ENCODE data around the gene CLCF1.
"Not testable (repeated sequence)": the region's sequence is repeated elsewhere in the genome, so short reads cannot be mapped to it uniquely, and the experiment has no call there.

The CLCF1 gene

GRCh38 chr11:67402192-67402839, 28.9 kb upstream of the CLCF1 start:
- Histone ChIP-seq H3K4me1 (ENCODE audit: control insufficient read depth in 1 of 2, insufficient read depth in 2 of 2, low read length in 2 of 2) (peaks cover 14 to 66% of the 10 kb centered on the region in 2 donors), H3K4me3 (ENCODE audit: low read depth in 1 of 2, low read length in 2 of 2) (peak overlapping the region; percentile 70 to 83), H3K9ac (ENCODE audit: low read depth in 1 of 2, low read length in 2 of 2) (peak overlapping the region; percentile 80 to 91), H3K27ac (ENCODE audit: low read depth, low read length) (peak overlapping the region; percentile 95), H3K36me3 (ENCODE audit: control insufficient read depth in 1 of 2, insufficient read depth in 2 of 2, low read length in 2 of 2) (peaks cover 21 to 23% of the 10 kb centered on the region in 2 donors)
- not testable (repeated sequence) for H3K27me3 ChIP-seq (ENCODE audit: control insufficient read depth in 1 of 2, insufficient read depth in 2 of 2, low read length in 2 of 2); H3K9me3 ChIP-seq (ENCODE audit: control insufficient read depth in 1 of 2, low read length in 2 of 2)

- peak within 1 kb of the TSS; percentile 85 to 87 for H3K4me3 ChIP-seq (ENCODE audit: low read depth in 1 of 2, low read length in 2 of 2)
- H3K27ac ChIP-seq (ENCODE audit: low read depth, low read length) = peak within 1 kb of the TSS; percentile 95
- H3K9me3 ChIP-seq (ENCODE audit: control insufficient read depth in 1 of 2, low read length in 2 of 2) = no peaks in the 10 kb centered on the region
- H3K9ac ChIP-seq (ENCODE audit: low read depth in 1 of 2, low read length in 2 of 2) = peak within 1 kb of the TSS; percentile 90 to 91
- H3K27me3 ChIP-seq (ENCODE audit: control insufficient read depth in 1 of 2, insufficient read depth in 2 of 2, low read length in 2 of 2) = no peaks in the 10 kb centered on the region
- H3K4me1 ChIP-seq (ENCODE audit: control insufficient read depth in 1 of 2, insufficient read depth in 2 of 2, low read length in 2 of 2) = peaks cover 14 to 61% of the 10 kb centered on the region in 2 donors
- peaks cover 25 to 27% of the 10 kb centered on the region in 2 donors for H3K36me3 ChIP-seq (ENCODE audit: control insufficient read depth in 1 of 2, insufficient read depth in 2 of 2, low read length in 2 of 2)
Measured at GRCh38 chr11:67401495-67402191, 28.2 kb upstream of the CLCF1 start, which contains the start of gene PPP1CA. Gene PPP1CA (minus strand): TSS chr11:67401858. CDS start chr11:67401782, 76 bp downstream.

- H3K36me3 ChIP-seq (ENCODE audit: control insufficient read depth in 1 of 2, insufficient read depth in 2 of 2, low read length in 2 of 2) = peaks cover 25 to 32% of the 10 kb centered on the region in 2 donors
- H3K9ac ChIP-seq (ENCODE audit: low read depth in 1 of 2, low read length in 2 of 2) = peak overlapping the region; percentile 90 to 91
- H3K9me3 ChIP-seq (ENCODE audit: control insufficient read depth in 1 of 2, low read length in 2 of 2) = no peaks in the 10 kb centered on the region
- peaks cover 14 to 56% of the 10 kb centered on the region in 2 donors for H3K4me1 ChIP-seq (ENCODE audit: control insufficient read depth in 1 of 2, insufficient read depth in 2 of 2, low read length in 2 of 2)
- H3K4me3 ChIP-seq (ENCODE audit: low read depth in 1 of 2, low read length in 2 of 2) = peak overlapping the region; percentile 85 to 87
- H3K27ac ChIP-seq (ENCODE audit: low read depth, low read length) = peak overlapping the region; percentile 89
- H3K27me3 ChIP-seq (ENCODE audit: control insufficient read depth in 1 of 2, insufficient read depth in 2 of 2, low read length in 2 of 2) = no peaks in the 10 kb centered on the region
Measured at GRCh38 chr11:67400942-67401494, 27.6 kb upstream of the CLCF1 start.

GRCh38 chr11:67400251-67400941, 27.0 kb upstream of the CLCF1 start:
- Histone ChIP-seq H3K36me3 (ENCODE audit: control insufficient read depth in 1 of 2, insufficient read depth in 2 of 2, low read length in 2 of 2) (peaks cover 25 to 38% of the 10 kb centered on the region in 2 donors), H3K4me1 (ENCODE audit: control insufficient read depth in 1 of 2, insufficient read depth in 2 of 2, low read length in 2 of 2) (peaks cover 14 to 51% of the 10 kb centered on the region in 2 donors), H3K9me3 (ENCODE audit: control insufficient read depth in 1 of 2, low read length in 2 of 2) (no peaks in the 10 kb centered on the region), H3K27ac (ENCODE audit: low read depth, low read length) (peak overlapping the region; percentile 89), H3K9ac (ENCODE audit: low read depth in 1 of 2, low read length in 2 of 2) (peak overlapping the region; percentile 90 to 91), H3K4me3 (ENCODE audit: low read depth in 1 of 2, low read length in 2 of 2) (peak overlapping the region; percentile 85 to 87), H3K27me3 (ENCODE audit: control insufficient read depth in 1 of 2, insufficient read depth in 2 of 2, low read length in 2 of 2) (no peaks in the 10 kb centered on the region)

DNA sequence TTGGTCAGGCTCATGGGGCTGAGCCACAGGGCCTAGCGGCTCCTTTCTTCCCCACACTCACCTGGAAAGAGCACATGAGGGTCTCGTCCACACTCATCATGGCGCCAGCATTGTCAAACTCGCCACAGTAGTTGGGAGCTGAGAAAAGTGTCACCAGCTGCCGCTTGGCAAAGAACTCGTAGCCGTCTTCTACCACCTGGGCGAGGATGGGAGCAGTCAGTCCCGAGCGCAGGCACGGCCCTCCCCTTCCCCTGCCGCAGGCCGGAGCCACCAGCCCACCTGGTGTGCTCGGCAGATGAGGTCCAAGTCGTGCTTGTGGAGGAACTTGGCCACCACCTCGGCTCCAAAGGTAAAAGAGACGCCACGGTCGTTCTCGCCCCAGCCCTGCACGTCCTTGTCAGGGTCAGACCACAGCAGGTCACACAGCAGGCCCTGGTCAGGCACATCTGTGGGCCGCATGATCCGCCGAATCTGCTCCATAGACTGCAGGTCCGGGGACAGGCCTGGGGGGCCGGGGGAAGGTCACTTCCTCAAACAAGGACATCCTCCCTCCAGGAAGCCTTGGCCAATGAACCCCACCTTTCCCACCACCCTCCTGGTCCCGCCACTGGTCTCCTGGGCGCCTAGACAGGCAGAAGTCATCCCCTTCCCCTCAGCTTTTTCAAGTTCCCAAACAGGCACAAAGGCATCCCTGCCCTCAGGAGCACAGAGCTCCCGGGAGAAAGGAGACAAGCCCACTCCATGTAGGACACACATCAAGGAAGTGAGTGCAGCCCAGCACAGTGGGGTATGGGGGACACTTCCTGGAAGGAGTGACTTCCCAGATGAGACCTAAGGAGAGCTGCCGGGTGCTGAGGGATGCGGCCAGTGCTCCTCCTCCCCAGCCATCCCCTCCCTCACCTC, 25.5 kb upstream of the CLCF1 start:
- Histone ChIP-seq H3K4me1 (ENCODE audit: control insufficient read depth in 1 of 2, insufficient read depth in 2 of 2, low read length in 2 of 2) (peaks cover 14 to 42% of the 10 kb centered on the region in 2 donors), H3K36me3 (ENCODE audit: control insufficient read depth in 1 of 2, insufficient read depth in 2 of 2, low read length in 2 of 2) (peaks cover 25 to 47% of the 10 kb centered on the region in 2 donors), H3K27me3 (ENCODE audit: control insufficient read depth in 1 of 2, insufficient read depth in 2 of 2, low read length in 2 of 2) (no peaks in the 10 kb centered on the region), H3K4me3 (ENCODE audit: low read depth in 1 of 2, low read length in 2 of 2) (no peak overlapping the region), H3K27ac (ENCODE audit: low read depth, low read length) (no peak overlapping the region), H3K9me3 (ENCODE audit: control insufficient read depth in 1 of 2, low read length in 2 of 2) (no peaks in the 10 kb centered on the region), H3K9ac (ENCODE audit: low read depth in 1 of 2, low read length in 2 of 2) (no peak overlapping the region)

DNA sequence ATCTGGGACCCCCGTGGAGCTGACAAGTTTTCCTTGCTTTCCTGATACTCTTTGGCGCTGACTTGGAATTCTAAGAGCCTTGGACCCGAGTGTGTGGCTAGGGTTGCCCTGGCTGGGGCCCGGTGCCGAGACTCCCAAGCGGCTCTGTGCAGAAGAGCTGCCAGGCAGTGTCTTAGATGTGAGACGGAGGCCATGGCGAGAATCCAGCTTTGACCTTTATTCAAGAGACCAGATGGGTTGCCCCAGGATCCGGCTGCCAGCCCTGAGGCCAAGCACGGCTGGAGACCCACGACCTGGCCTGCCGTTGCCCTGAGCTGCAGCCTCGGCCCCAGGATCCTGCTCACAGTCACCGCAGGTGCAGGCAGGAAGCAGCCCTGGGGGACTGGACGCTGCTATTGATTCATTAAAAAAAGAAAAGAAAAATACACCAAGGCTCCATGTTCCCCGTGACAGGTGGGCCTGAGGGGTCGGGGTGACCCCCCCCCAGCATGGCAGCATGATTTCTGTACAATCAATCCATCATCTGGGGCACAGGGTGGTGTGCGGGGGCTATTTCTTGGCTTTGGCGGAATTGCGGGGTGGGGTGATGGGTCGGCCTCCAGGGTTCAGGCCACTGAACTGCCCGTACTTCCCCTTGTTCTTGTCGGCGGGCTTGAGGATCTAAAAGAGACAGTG, 24.7 kb upstream of the CLCF1 start:
- Histone ChIP-seq H3K27ac (ENCODE audit: low read depth, low read length) (no peak overlapping the region), H3K9me3 (ENCODE audit: control insufficient read depth in 1 of 2, low read length in 2 of 2) (no peaks in the 10 kb centered on the region), H3K27me3 (ENCODE audit: control insufficient read depth in 1 of 2, insufficient read depth in 2 of 2, low read length in 2 of 2) (no peaks in the 10 kb centered on the region), H3K36me3 (ENCODE audit: control insufficient read depth in 1 of 2, insufficient read depth in 2 of 2, low read length in 2 of 2) (peaks cover 25 to 55% of the 10 kb centered on the region in 2 donors), H3K9ac (ENCODE audit: low read depth in 1 of 2, low read length in 2 of 2) (no peak overlapping the region), H3K4me3 (ENCODE audit: low read depth in 1 of 2, low read length in 2 of 2) (no peak overlapping the region), H3K4me1 (ENCODE audit: control insufficient read depth in 1 of 2, insufficient read depth in 2 of 2, low read length in 2 of 2) (peaks cover 14 to 40% of the 10 kb centered on the region in 2 donors)

DNA sequence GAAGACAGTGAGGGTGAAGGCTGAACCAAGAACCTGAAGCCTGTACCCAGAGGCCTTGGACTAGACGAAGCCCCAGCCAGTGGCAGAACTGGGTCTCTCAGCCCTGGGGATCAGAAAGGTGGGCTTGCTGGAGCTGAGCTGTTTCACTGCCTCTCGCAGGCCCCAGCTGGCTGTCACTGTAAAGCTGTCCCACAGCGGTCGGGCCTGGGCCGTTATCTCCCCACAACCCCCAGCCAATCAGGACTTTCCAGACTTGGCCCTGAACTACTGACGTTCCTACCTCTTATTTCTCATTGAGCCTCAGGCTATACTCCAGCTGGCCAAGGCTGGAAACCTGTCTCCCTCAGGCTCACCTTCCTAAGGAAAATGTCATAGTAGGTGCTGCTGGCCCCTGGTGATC, 24.1 kb upstream of the CLCF1 start:
- Histone ChIP-seq H3K4me3 (ENCODE audit: low read depth in 1 of 2, low read length in 2 of 2) (no peak overlapping the region), H3K27me3 (ENCODE audit: control insufficient read depth in 1 of 2, insufficient read depth in 2 of 2, low read length in 2 of 2) (no peaks in the 10 kb centered on the region), H3K9me3 (ENCODE audit: control insufficient read depth in 1 of 2, low read length in 2 of 2) (no peaks in the 10 kb centered on the region), H3K4me1 (ENCODE audit: control insufficient read depth in 1 of 2, insufficient read depth in 2 of 2, low read length in 2 of 2) (peaks cover 18 to 38% of the 10 kb centered on the region in 2 donors), H3K9ac (ENCODE audit: low read depth in 1 of 2, low read length in 2 of 2) (no peak overlapping the region), H3K27ac (ENCODE audit: low read depth, low read length) (no peak overlapping the region), H3K36me3 (ENCODE audit: control insufficient read depth in 1 of 2, insufficient read depth in 2 of 2, low read length in 2 of 2) (peaks cover 25 to 55% of the 10 kb centered on the region in 2 donors)

DNA sequence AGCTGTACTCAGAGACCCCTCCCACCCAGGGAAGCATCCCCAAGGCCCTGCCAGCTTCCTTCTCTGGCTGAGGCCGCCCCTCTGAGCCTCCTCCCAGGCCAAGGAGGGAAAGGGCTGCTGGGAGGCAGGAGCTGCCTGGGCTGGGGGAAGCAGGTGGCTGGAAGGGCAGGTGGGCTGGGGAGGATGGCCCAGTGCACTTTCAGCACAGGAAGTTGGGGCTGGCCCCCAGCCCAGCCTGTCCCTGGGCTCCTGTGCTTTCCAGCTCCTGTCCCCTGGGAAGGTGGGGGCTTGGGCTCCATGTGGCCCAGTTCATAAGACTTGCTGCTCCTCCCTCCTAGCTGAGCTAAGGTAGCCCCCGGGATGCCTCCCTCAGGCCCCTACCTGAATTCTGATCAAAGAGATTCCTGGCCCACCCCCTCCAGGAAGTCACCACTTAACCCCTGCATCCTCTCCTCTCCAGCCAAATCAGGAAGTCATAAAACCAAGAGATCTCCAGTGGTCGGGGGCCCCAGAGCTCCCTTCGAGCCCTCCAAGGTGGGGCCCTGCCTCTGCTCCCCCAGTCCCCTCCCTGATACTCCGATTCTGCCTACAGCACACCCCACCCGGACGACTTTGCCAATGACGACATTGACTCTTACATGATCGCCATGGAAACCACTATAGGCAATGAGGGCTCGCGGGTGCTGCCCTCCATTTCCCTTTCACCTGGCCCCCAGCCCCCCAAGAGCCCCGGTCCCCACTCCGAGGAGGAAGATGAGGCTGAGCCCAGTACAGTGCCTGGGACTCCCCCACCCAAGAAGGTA, 23.4 kb upstream of the CLCF1 start:
- Histone ChIP-seq H3K4me1 (ENCODE audit: control insufficient read depth in 1 of 2, insufficient read depth in 2 of 2, low read length in 2 of 2) (peaks cover 21 to 35% of the 10 kb centered on the region in 2 donors), H3K27me3 (ENCODE audit: control insufficient read depth in 1 of 2, insufficient read depth in 2 of 2, low read length in 2 of 2) (no peaks in the 10 kb centered on the region), H3K9ac (ENCODE audit: low read depth in 1 of 2, low read length in 2 of 2) (no peak overlapping the region), H3K4me3 (ENCODE audit: low read depth in 1 of 2, low read length in 2 of 2) (no peak overlapping the region), H3K36me3 (ENCODE audit: control insufficient read depth in 1 of 2, insufficient read depth in 2 of 2, low read length in 2 of 2) (peaks cover 25 to 55% of the 10 kb centered on the region in 2 donors), H3K9me3 (ENCODE audit: control insufficient read depth in 1 of 2, low read length in 2 of 2) (no peaks in the 10 kb centered on the region), H3K27ac (ENCODE audit: low read depth, low read length) (no peak overlapping the region)
